ENCODE data around the gene SSBP2. TPM values are rescaled to one million over a fixed set of nuclear protein-coding genes. Genes with fewer than 3 reads are reported as not detected.

SSBP2 gene
- total and polyA plus RNA-seq, 8 donors, result 0.87 to 86.2 (median 24.6) TPM

GRCh38 chr5:81786496-81786895, 35.6 kb upstream of the SSBP2 start:
- WGBS, 5 donors, result 69 to 99% (median 89%) methylated on average over 5 of the region's 5 CpGs

GRCh38 chr5:81785322-81785721, 34.4 kb upstream of the SSBP2 start:
- H3K27me3 ChIP-seq, result no peaks in the 10 kb centered on the region
- WGBS, 5 donors, result 52 to 84% (median 78%) methylated on average over 4 of the region's 4 CpGs
- no peak overlapping the region for H3K27ac ChIP-seq
- H3K36me3 ChIP-seq, result no peaks in the 10 kb centered on the region
- intact Hi-C loops (cut with DNase I; ENCODE audit: low total_unique reads), result no loop called here
- TF ChIP-seq POLR2A (IDR thresholded peaks at IDR 0.05) (no peak), CTCF (IDR thresholded peaks at IDR 0.05) (no peak), POLR2AphosphoS5 (IDR thresholded peaks at IDR 0.05) (no peak), EP300 (IDR thresholded peaks at IDR 0.05) (no peak)
- no peak overlapping the region for H3K4me3 ChIP-seq
- H3K9me3 ChIP-seq, result no peaks in the 10 kb centered on the region
- peaks cover 0 to 35% (median 22%) of the 10 kb centered on the region in 4 donors for H3K4me1 ChIP-seq
- DNase-seq, result no peak

More at GRCh38 chr5:81786496-81786895, 35.6 kb upstream of the SSBP2 start:
- no peaks in the 10 kb centered on the region for H3K27me3 ChIP-seq
- H3K4me3 ChIP-seq, result no peak overlapping the region
- H3K4me1 ChIP-seq, result peaks cover 0 to 35% (median 22%) of the 10 kb centered on the region in 4 donors
- no peaks in the 10 kb centered on the region for H3K9me3 ChIP-seq
- no peaks in the 10 kb centered on the region for H3K36me3 ChIP-seq
- no peak for DNase-seq
- no peak for TF ChIP-seq CTCF (IDR thresholded peaks at IDR 0.05)
- TF ChIP-seq EP300 (IDR thresholded peaks at IDR 0.05), result no peak
- TF ChIP-seq POLR2A (IDR thresholded peaks at IDR 0.05), result no peak
- no peak for TF ChIP-seq POLR2AphosphoS5 (IDR thresholded peaks at IDR 0.05)
- intact Hi-C loops (cut with DNase I; ENCODE audit: low total_unique reads), result no loop called here
- peak overlapping the region in 2 of 5 donors; percentile 16 to 31 for H3K27ac ChIP-seq

- Histone ChIP-seq H3K4me1 (peaks cover 9 to 50% (median 34%) of the 10 kb centered on the region in 4 donors), H3K27me3 (no peaks in the 10 kb centered on the region), H3K36me3 (no peaks in the 10 kb centered on the region), H3K4me3 (no peak overlapping the region), H3K27ac (no peak overlapping the region), H3K9me3 (no peaks in the 10 kb centered on the region)
- intact Hi-C loops (cut with DNase I; ENCODE audit: low total_unique reads), result no loop called here
- no peak for DNase-seq
- no peak for TF ChIP-seq POLR2AphosphoS5 (IDR thresholded peaks at IDR 0.05)
- no peak for TF ChIP-seq POLR2A (IDR thresholded peaks at IDR 0.05)
- TF ChIP-seq EP300 (IDR thresholded peaks at IDR 0.05), result no peak
- TF ChIP-seq CTCF (IDR thresholded peaks at IDR 0.05), result no peak
- 43 to 61% (median 57%) methylated on average over 3 of the region's 3 CpGs for WGBS, 5 donors
Observed at GRCh38 chr5:81783401-81783800, 32.5 kb upstream of the SSBP2 start.

GRCh38 chr5:81782811-81783210, 31.9 kb upstream of the SSBP2 start:
- intact Hi-C loops (cut with DNase I; ENCODE audit: low total_unique reads), result no loop called here
- Histone ChIP-seq H3K9me3 (no peaks in the 10 kb centered on the region), H3K4me3 (no peak overlapping the region), H3K36me3 (no peaks in the 10 kb centered on the region), H3K27ac (no peak overlapping the region), H3K27me3 (no peaks in the 10 kb centered on the region), H3K4me1 (peaks cover 11 to 50% (median 32%) of the 10 kb centered on the region in 4 donors)
- WGBS, 5 donors, result 77 to 81% (median 77%) methylated on average over 3 of the region's 3 CpGs
- TF ChIP-seq POLR2AphosphoS5 (IDR thresholded peaks at IDR 0.05) (no peak), CTCF (IDR thresholded peaks at IDR 0.05) (no peak), EP300 (IDR thresholded peaks at IDR 0.05) (no peak), POLR2A (IDR thresholded peaks at IDR 0.05) (no peak)
- no peak for DNase-seq

Measured in stomach (tissue), 9 donors.